HG02981 (cell line): ENCODE results near the gene LTB4R2.
"Not testable (repeated sequence)": the region's sequence is repeated elsewhere in the genome, so short reads cannot be mapped to it uniquely, and the experiment has no call there.

Experiments used
- ATAC-seq: cut with Tn5 transposase; IDR thresholded peaks from one replicate; pipeline ENCODE4 v1.9.1; 2021; ENCODE audit warnings: mild to moderate bottlenecking, moderate library complexity; ENCODE audit not compliant: unreplicated experiment

LTB4R2 gene

GRCh38 chr14:24317141-24317928, 7.4 kb downstream of the LTB4R2 start:
- no peak for ATAC-seq

- ATAC-seq: no peak
Measured at GRCh38 chr14:24321212-24321975, 11.5 kb downstream of the LTB4R2 start.

- no peak for ATAC-seq
Measured at GRCh38 chr14:24322672-24323071, 12.7 kb downstream of the LTB4R2 start.

- ATAC-seq: no peak
Measured at GRCh38 chr14:24323341-24323740, 13.4 kb downstream of the LTB4R2 start.

- no peak for ATAC-seq
Measured at GRCh38 chr14:24324024-24324423, 14.1 kb downstream of the LTB4R2 start.

GRCh38 chr14:24325041-24325530, 15.1 kb downstream of the LTB4R2 start:
- ATAC-seq: no peak

GRCh38 chr14:24325963-24326362, 16.0 kb downstream of the LTB4R2 start:
- no peak for ATAC-seq

- ATAC-seq: no peak
Measured at GRCh38 chr14:24327303-24327702, 17.4 kb downstream of the LTB4R2 start.

GRCh38 chr14:24327914-24328313, 18.0 kb downstream of the LTB4R2 start:
- not testable (repeated sequence) for ATAC-seq

GRCh38 chr14:24329073-24329663, 19.2 kb downstream of the LTB4R2 start:
- no peak for ATAC-seq

GRCh38 chr14:24329736-24330135, 19.8 kb downstream of the LTB4R2 start:
- ATAC-seq: no peak

- ATAC-seq: no peak
Measured at GRCh38 chr14:24330973-24331674, 21.2 kb downstream of the LTB4R2 start.

- no peak for ATAC-seq
Measured at GRCh38 chr14:24331731-24332267, 21.9 kb downstream of the LTB4R2 start.

- ATAC-seq: peak; percentile 86
Measured at GRCh38 chr14:24332268-24332993, 22.5 kb downstream of the LTB4R2 start.

- no peak for ATAC-seq
Measured at GRCh38 chr14:24334431-24335291, 24.7 kb downstream of the LTB4R2 start, which contains the start of gene ADCY4. Gene ADCY4, minus strand, starts transcription at chr14:24335071. Its CDS starts 419 bp downstream, at chr14:24334652.

GRCh38 chr14:24335461-24336171, 25.7 kb downstream of the LTB4R2 start:
- ATAC-seq: no peak

GRCh38 chr14:24337144-24337823, 27.3 kb downstream of the LTB4R2 start:
- ATAC-seq: no peak

- ATAC-seq: no peak
Measured at GRCh38 chr14:24337824-24338175, 27.9 kb downstream of the LTB4R2 start.
